Astrocyte of the spinal cord (primary cell): ENCODE measurements around the gene TESK2.

ENCODE experiments used
- DNase-seq: peaks from one replicate; pipeline ENCODE4 v3.0.0; 2011; ENCODE audit warnings: low read depth, low spot score
- H3K4me3 ChIP-seq: 2 replicates; pipeline ENCODE4 v1.5.1; 2011; ENCODE audit warnings: low read depth, mild to moderate bottlenecking, low read length, moderate library complexity
- in situ Hi-C: cut with HindIII; loops from 2 replicates; pipeline ENCODE4 v1.10.0; 2017; ENCODE audit warnings: low sequenced_read_pairs
- TF ChIP-seq, protein P1 (sequence below): IDR thresholded peaks from 2 replicates; pipeline ENCODE4 v1.5.1; 2012; ENCODE audit warnings: low read depth, mild to moderate bottlenecking, low read length, inconsistent platforms

Gene TESK2

DNA sequence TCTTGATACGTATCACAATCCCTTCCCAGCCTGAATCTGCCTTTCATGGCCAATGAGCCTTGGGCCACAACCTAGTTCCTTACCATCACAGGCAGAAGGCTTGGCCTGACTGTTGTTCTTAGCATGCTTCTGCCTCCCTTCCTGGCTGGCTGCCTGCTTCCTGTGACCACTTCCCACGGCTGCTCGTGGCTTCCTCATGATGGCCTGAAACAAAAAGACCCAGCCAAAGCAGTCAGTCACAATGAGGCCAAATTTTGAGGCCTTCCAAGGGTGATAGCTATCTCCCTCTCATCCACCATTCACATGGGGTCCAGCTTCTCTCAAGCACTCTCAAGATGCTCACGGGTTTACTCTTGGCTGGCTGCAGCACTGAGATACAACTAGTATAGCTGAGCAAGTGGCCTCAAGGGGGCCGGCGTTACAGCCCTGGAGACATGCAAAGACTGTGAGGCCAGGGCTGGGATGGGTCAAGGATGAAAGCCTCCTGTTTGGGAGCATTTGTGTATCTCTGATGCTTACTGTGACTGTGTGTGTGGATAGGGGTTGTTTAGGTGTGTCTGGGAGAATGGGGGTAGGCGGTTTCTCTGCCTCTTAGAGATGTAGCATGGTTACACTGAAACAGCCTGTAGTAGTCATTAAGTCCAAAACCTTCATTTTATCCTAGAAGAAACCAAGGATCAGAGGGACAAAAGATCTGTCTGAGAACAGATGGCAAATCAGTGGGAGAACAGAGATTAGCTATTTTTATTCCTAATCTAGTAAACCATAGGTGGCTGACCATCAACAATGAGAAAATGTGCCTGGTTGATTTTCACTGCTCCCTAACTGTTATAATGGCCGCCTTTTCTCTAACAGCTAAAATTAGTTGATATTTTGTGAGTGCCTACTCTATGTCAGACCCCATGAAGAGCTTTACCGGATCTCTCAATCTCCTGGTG lies 156.4 kb downstream of the TESK2 start:
- no peak for DNase-seq
- H3K4me3 ChIP-seq: no peak overlapping the region
- TF ChIP-seq, protein P1, sequence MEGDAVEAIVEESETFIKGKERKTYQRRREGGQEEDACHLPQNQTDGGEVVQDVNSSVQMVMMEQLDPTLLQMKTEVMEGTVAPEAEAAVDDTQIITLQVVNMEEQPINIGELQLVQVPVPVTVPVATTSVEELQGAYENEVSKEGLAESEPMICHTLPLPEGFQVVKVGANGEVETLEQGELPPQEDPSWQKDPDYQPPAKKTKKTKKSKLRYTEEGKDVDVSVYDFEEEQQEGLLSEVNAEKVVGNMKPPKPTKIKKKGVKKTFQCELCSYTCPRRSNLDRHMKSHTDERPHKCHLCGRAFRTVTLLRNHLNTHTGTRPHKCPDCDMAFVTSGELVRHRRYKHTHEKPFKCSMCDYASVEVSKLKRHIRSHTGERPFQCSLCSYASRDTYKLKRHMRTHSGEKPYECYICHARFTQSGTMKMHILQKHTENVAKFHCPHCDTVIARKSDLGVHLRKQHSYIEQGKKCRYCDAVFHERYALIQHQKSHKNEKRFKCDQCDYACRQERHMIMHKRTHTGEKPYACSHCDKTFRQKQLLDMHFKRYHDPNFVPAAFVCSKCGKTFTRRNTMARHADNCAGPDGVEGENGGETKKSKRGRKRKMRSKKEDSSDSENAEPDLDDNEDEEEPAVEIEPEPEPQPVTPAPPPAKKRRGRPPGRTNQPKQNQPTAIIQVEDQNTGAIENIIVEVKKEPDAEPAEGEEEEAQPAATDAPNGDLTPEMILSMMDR: no peak
- in situ Hi-C loops: no loop called here

DNA sequence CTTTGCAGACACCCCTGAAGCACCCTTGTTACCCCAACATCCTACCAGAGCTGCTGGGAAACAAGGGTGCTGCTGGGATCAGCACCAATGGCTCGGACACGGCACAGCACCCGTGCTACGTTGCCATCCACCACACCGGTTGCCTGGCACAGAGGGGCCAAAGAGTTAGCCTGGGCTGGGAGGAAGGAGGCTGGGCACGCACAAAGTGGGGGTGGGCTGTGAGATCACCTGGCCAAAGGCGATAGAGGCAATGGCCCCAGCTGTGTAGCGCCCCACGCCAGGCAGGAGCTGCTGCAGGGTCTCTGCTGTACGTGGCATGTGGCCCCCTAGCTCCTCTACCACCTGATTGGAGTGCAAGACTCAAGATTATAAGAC lies 158.6 kb downstream of the TESK2 start:
- DNase-seq: no peak
- no peak overlapping the region for H3K4me3 ChIP-seq
- TF ChIP-seq, protein P1: no peak
- in situ Hi-C loops: no loop called here

DNA sequence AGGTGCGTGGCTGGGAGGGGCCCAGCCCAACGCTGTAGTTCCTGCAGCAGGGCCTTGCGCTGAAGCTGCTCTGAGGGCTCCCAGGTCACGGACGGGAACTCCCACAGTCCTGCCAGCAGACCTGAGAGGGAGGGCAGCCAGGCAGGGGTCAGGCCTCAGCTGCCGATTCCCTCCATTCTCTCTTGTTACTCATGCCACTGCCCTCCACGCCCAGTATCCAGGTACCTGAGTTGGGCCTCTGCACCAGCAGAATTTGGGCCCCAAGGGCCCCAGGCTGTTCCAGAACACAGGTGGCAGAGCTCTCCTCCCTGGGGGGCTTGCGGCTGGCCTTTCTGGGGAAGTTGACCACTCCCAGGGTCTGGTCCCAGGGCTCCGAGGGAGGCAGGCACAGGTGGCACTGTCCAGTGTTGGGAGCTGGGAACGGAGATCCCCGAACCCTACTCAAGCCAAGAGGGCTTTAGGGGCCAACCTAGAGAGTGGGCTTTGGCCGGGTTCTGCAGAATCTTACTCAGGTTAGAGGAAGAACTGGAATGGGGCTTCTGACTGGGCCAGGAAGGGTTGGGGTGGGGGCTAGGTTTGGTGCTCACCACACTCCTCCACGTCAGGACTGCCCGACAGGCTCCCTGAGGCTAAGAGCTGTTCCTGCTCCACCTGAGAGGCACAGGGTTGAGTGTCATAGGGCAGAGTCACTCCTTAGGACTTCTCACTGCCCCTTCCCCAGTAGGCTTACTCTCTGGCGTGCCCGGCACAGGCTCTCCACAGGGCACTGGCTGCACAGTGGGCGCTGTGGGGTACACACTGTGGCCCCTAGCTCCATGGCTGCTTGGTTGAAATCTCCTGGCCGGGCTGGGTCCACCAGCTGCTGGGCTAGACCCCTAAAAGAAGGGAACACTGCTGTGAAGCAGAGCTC lies 159.3 kb downstream of the TESK2 start:
- TF ChIP-seq, protein P1: no peak
- DNase-seq: no peak
- H3K4me3 ChIP-seq: no peak overlapping the region
- in situ Hi-C loops: no loop called here

DNA sequence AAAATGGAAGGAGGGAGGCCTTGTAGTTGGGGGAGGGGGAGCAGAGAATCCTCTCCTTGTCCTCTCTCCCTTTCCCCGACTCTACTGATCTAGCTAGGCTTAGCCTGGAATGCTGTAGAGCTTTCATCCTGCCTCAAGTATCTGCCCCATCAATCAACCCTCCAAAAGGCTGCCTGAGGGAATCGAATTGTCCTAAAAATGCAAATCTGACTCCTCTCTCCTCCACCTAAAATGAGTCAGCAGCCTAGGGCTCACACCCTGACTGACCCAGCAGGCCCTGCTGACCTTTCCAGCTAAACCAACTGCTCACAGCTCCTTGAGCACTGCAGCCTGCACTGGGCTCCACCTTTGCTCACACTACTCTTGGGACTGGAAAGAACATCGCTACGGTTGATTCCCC lies 161.5 kb downstream of the TESK2 start:
- H3K4me3 ChIP-seq: no peak overlapping the region
- in situ Hi-C loops: no loop called here
- TF ChIP-seq, protein P1: no peak
- DNase-seq: no peak

DNA sequence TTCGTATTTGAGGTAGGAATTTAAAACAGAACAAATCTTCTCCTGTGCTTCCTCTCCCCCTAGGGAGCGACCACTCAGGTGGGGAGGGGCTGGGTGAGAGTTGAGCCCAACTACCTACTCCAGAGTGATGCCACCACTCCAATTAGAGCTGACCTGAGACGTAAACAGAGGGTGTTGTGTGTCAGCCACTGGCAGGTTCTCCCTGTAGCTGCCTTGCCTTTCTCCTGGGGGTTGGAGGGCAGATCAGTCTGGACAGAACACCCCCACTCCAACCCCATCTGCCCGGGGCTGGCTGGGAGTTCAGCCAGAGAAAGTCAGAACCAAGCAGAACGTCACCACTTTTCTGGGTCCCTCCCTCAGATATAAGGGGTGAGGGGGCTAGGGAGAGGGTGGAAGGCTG lies 162.3 kb downstream of the TESK2 start:
- no peak overlapping the region for H3K4me3 ChIP-seq
- in situ Hi-C loops: no loop called here
- TF ChIP-seq, protein P1: no peak

DNA sequence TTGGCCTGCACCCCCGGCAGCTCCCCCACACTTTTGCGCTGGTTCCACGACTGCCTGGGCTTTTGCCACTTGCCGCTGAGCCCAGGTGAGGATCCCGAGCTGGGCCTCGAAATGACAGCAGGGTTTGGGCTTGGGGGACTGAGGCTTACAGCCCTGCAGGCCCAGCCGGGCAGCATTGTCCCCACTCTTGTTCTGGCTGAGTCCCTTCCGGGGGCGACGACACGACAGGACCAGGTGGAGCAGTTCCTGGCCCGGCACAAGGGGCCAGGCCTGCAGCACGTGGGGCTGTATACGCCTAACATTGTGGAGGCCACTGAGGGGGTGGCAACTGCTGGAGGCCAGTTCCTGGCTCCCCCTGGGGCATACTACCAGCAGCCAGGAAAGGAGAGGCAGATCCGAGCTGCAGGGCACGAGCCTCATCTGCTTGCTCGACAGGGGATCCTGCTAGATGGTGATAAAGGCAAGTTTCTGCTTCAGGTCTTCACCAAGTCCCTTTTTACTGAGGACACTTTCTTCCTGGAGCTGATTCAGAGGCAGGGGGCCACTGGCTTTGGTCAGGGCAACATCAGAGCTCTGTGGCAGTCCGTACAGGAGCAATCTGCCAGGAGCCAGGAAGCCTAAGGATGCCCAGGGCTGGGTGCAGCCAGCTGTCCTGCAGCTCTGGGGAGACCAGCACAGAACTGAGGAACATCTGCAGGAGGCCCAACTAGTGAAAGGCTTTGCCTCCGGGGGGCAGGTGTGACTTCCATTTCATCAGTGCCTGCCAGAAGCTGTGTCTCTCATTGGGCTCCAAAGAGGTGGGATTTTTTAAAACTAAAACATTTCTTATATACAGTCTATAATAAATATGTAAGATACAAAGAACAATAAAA lies 163.1 kb downstream of the TESK2 start:
- TF ChIP-seq, protein P1: no peak
- in situ Hi-C loops: no loop called here
- no peak for DNase-seq
- H3K4me3 ChIP-seq: no peak overlapping the region

More for the DNA sequence above, 162.3 kb downstream of the TESK2 start:
- DNase-seq: no peak
